ENCODE measurements around the gene NAPSA. TPM values are rescaled to one million over a fixed set of nuclear protein-coding genes. Genes with fewer than 3 reads are reported as not detected.
A peak's percentile ranks its signal among the peaks of the same experiment; 100 is the strongest.

NAPSA gene
- total RNA-seq, 2 donors from 2014 or later = 0.31 TPM; not detected in 1

DNA sequence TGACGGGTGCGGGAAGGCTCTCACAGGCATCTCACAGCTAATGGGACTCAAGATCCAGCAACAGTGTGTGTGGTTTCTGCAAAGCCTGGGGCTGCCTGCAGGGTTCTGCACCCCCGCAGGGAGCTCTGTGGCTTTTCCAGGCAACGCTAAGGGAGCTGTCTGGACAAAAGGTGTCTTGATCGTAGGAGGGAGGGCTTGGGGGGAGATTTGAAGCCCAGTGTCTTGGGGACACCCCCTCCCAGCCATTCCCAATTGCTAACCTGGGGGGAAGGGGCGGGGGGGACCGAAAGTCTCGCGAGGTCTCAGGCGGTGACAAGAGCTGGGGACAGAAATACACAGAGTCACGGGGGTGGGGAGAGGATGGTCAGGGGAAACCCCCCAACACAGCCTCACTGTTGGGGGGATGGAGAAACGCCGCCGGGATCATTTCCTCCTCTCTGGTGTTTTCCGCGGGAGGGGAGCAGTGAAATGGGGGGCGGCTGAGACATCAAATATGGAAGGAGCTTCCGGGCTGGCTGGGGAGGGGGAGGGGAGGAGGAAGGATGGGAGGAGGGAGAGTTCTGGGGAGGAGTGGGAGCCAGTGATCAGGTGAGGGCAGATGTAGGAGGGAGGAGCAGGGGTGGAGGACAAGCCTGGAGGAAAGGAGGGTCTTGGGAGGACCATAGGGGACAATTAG, 49.5 kb downstream of the NAPSA start:
- no peaks in the 10 kb centered on the region for H3K36me3 ChIP-seq
- peaks cover 0 to 19% of the 10 kb centered on the region in 2 donors for H3K4me1 ChIP-seq
- TF ChIP-seq CTCF (IDR thresholded peaks at IDR 0.05) = no peak
- DNase-seq (ENCODE audit: low spot score) = no peak
- H3K9me3 ChIP-seq = no peaks in the 10 kb centered on the region
- H3K27ac ChIP-seq = no peak overlapping the region
- peak overlapping the region; percentile 29 to 37 for H3K4me3 ChIP-seq
- H3K27me3 ChIP-seq = peaks cover 9 to 32% of the 10 kb centered on the region in 2 donors

GRCh38 chr19:50314724-50315708, 50.4 kb downstream of the NAPSA start:
- Histone ChIP-seq H3K27me3 (peaks cover 9 to 32% of the 10 kb centered on the region in 2 donors), H3K4me3 (peak overlapping the region in 1 of 2 donors; percentile 37)
- no peak for TF ChIP-seq CTCF (IDR thresholded peaks at IDR 0.05)

GRCh38 chr19:50313812-50314536, 51.5 kb downstream of the NAPSA start:
- no peak overlapping the region for H3K27ac ChIP-seq
- H3K4me1 ChIP-seq = peaks cover 0 to 19% of the 10 kb centered on the region in 2 donors
- H3K9me3 ChIP-seq = no peaks in the 10 kb centered on the region
- no peak overlapping the region for H3K4me3 ChIP-seq
- no peak for TF ChIP-seq CTCF (IDR thresholded peaks at IDR 0.05)
- DNase-seq (ENCODE audit: low spot score) = no peak
- peaks cover 9 to 32% of the 10 kb centered on the region in 2 donors for H3K27me3 ChIP-seq
- H3K36me3 ChIP-seq = no peaks in the 10 kb centered on the region

More at GRCh38 chr19:50314724-50315708, 50.4 kb downstream of the NAPSA start:
- H3K9me3 ChIP-seq = no peaks in the 10 kb centered on the region
- no peak overlapping the region for H3K27ac ChIP-seq
- H3K4me1 ChIP-seq = peaks cover 0 to 19% of the 10 kb centered on the region in 2 donors
- DNase-seq (ENCODE audit: low spot score) = no peak
- H3K36me3 ChIP-seq = no peaks in the 10 kb centered on the region

DNA sequence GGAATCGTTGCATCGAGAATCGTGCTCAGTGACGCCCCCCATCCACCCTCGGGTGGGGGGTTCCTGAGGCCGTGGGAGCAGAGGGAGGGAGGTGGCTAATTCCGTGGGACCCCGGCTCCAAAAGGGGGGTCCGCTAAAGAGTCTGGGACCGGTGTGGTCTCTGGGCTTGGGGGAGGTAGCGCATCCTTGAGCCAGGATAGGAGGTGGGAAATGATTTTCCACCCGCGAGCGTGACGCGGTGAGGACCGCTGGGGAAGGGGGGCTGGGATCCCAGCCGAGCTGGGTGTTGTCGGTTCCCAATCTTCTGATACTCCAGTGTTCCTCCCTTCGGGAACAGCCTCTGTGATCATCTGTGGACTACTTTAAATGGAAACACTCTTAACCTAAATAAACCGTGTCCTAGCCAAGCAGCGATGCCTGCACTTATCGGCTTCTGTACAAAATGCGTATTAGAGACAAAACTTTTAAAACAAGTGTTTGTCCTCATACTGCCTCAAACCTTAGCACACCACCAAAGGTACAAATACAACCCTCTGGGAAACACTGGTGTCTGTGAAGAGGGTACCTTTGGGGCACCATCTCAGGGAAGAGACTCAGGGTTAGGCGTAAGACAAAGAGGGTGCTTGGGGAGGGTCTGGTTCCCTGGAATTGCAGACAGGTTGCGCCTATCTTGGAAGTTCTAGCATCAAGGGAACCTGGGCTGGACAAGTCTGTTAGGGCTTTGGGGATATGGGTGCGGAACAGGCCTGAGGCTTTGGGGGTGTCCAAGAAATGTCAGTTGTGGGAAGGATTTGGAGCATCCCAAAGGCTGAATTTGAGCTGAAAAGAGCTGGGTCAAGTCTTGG, 52.2 kb downstream of the NAPSA start:
- DNase-seq (ENCODE audit: low spot score) = no peak
- no peak for TF ChIP-seq CTCF (IDR thresholded peaks at IDR 0.05)
- peak overlapping the region; percentile 21 to 25 for H3K4me3 ChIP-seq
- peaks cover 0 to 19% of the 10 kb centered on the region in 2 donors for H3K4me1 ChIP-seq
- H3K27ac ChIP-seq = no peak overlapping the region
- no peaks in the 10 kb centered on the region for H3K9me3 ChIP-seq
- H3K36me3 ChIP-seq = no peaks in the 10 kb centered on the region
- H3K27me3 ChIP-seq = peaks cover 9 to 32% of the 10 kb centered on the region in 2 donors
